PC-3 (cell line): ENCODE data around the gene GBP7. TPM values are rescaled to one million over a fixed set of nuclear protein-coding genes. Genes with fewer than 3 reads are reported as not detected.

ENCODE experiments used
- ATAC-seq: fragments of 200-7000 bp; cut with Tn5 transposase; 2 replicates; pipeline ENCODE4 v1.9.1; 2020; ENCODE audit warnings: mild to moderate bottlenecking, moderate library complexity
- BruUV-seq: library from RNA; stranded (reverse); fragments of 400-500 nt; replicated peaks from 2 replicates; lab custom pipeline; 2021; lab: Mats Ljungman, UMichigan
- CTCF ChIA-PET: fragments of 300-600 bp; sonication (Branson Sonifier 250); formaldehyde crosslinking; loops from one replicate; lab custom pipeline; 2022; ENCODE audit warnings: antibody characterized with exemption; lab: Charles Lee
- POLR2A ChIA-PET: fragments of 300-600 bp; sonication (Branson Sonifier 250); formaldehyde crosslinking; loops from one replicate; lab custom pipeline; 2022; ENCODE audit warnings: antibody characterized with exemption; ENCODE audit not compliant: unreplicated experiment; lab: Charles Lee
- DNase-seq: peaks from one replicate; pipeline ENCODE4 v3.0.0-alpha.2; 2015
- H2AFZ ChIP-seq: fragments of 300-600 bp; sonication (generic); 2 replicates; pipeline ENCODE4 v1.6.0; 2016; ENCODE audit warnings: antibody characterized with exemption, low read length
- H3F3A ChIP-seq: fragments of 300-600 bp; sonication (generic); one replicate; pipeline ENCODE4 v1.6.0; 2017; ENCODE audit warnings: antibody characterized with exemption, low read length, control low read depth, mild to moderate bottlenecking; ENCODE audit not compliant: unreplicated experiment
- H3K27ac ChIP-seq: fragments of 300-600 bp; sonication (generic); 2 replicates; pipeline ENCODE4 v1.5.1; 2016; ENCODE audit warnings: mild to moderate bottlenecking, low read length
- H3K27me3 ChIP-seq: fragments of 300-600 bp; sonication (generic); 2 replicates; pipeline ENCODE4 v1.6.1; 2016; ENCODE audit warnings: low read length, mixed read lengths
- H3K36me3 ChIP-seq: fragments of 300-600 bp; sonication (generic); 2 replicates; pipeline ENCODE4 v1.6.1; 2016; ENCODE audit warnings: low read depth, mixed run types, low read length, mixed read lengths
- H3K4me1 ChIP-seq: fragments of 300-600 bp; sonication (generic); 2 replicates; pipeline ENCODE4 v1.5.1; 2016; ENCODE audit warnings: low read length; ENCODE audit not compliant: insufficient read depth
- H3K4me2 ChIP-seq: fragments of 300-600 bp; sonication (generic); 2 replicates; pipeline ENCODE4 v1.6.0; 2016; ENCODE audit warnings: low read length
- H3K4me3 ChIP-seq: fragments of 300-600 bp; sonication (generic); 2 replicates; pipeline ENCODE4 v1.5.1; 2016; ENCODE audit warnings: mild to moderate bottlenecking, low read length, mixed read lengths
- H3K79me2 ChIP-seq: fragments of 300-600 bp; sonication (generic); 2 replicates; pipeline ENCODE4 v1.6.1; 2017; ENCODE audit warnings: low read length, mixed read lengths
- H3K9ac ChIP-seq: fragments of 300-600 bp; sonication (generic); 2 replicates; pipeline ENCODE4 v1.6.0; 2016; ENCODE audit warnings: mild to moderate bottlenecking, low read length
- H3K9me2 ChIP-seq: fragments of 300-600 bp; sonication (generic); replicated peaks from 2 replicates; pipeline ENCODE4 v1.6.1; 2016; ENCODE audit warnings: mixed run types, low read length, mixed read lengths
- H3K9me3 ChIP-seq: fragments of 300-600 bp; sonication (generic); 2 replicates; pipeline ENCODE4 v1.6.1; 2016; ENCODE audit warnings: low read length, mixed read lengths
- H4K20me1 ChIP-seq: fragments of 300-600 bp; sonication (generic); 2 replicates; pipeline ENCODE4 v1.6.1; 2016; ENCODE audit warnings: low read length, mixed read lengths
- CTCF ChIP-seq: fragments of 300-600 bp; sonication (generic); conservative IDR thresholded peaks from 2 replicates; pipeline ENCODE4 v1.5.1; 2017; ENCODE audit warnings: antibody characterized with exemption, low read depth, mild to moderate bottlenecking, low read length
- EZH2 ChIP-seq: fragments of 300-600 bp; sonication (generic); IDR thresholded peaks from one replicate; pipeline ENCODE4 v1.6.1; 2017; ENCODE audit warnings: antibody characterized with exemption, mild to moderate bottlenecking, low read length; ENCODE audit not compliant: unreplicated experiment
- EZH2phosphoT487 ChIP-seq: fragments of 300-600 bp; sonication (generic); IDR thresholded peaks from 2 replicates; pipeline ENCODE4 v1.6.1; 2018; ENCODE audit warnings: mild to moderate bottlenecking, antibody characterized with exemption, low read length, borderline replicate concordance
- intact Hi-C: fragments of 100-400 bp; cut with micrococcal nuclease; formaldehyde crosslinking; loops from 2 replicates; pipeline ENCODE4 v1.9.0; 2023
- total RNA-seq: library from RNA; depleted of rRNA; stranded (reverse); fragments of >200 nt; gene quantifications from 2 replicates; pipeline ENCODE4 v1.2.3, GENCODE V29; 2014

Gene GBP7
- total RNA-seq, 1 experiment from 2014 or later, result 0.07 TPM

DNA sequence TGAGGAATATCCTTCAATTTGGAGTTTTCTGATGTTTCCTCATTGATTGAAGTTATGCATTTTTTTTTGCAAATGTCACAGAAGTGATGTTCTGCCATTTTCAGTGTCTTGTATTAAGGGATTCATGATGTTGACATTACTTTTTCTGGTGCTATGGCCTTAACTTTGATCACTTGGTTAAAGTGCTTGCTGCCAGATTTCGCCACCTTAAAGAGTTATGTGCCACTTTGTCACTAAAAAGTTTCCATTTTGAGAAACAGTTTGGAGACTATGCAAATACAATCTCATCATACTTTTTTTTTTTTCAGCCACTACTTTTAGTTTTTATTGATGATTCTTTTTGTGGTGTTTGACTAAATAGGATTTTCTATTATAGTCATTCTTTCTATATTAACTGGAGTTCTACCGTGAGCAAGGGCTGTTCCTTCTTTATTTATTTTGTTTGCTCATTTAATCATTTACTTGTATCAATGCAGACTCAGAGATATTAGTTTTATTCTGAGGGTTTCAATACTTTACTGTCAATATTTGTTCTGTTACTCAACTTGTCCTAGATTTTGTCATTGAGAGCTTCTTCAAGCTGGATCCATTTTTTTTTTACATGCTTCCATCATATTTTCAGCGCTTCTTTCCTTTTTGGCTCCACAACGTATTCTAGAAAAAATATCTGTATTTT, 3.2 kb downstream of the GBP7 start:
- Histone ChIP-seq H3K9me2 (no peaks in the 10 kb centered on the region), H3K4me3 (no peak overlapping the region), H3K79me2 (no peaks in the 10 kb centered on the region), H3K9ac (no peak overlapping the region), H3K9me3 (no peaks in the 10 kb centered on the region), H3K27ac (no peak overlapping the region), H3K4me1 (no peaks in the 10 kb centered on the region), H3F3A (no peaks in the 10 kb centered on the region), H3K27me3 (no peaks in the 10 kb centered on the region), H4K20me1 (no peaks in the 10 kb centered on the region), H3K4me2 (no peak overlapping the region), H3K36me3 (no peaks in the 10 kb centered on the region), H2AFZ (no peak overlapping the region)
- no peak for ATAC-seq
- ChIA-PET CTCF (no interaction called here), POLR2A (no interaction called here)
- BruUV-seq, result no TSS peak
- no peak for TF ChIP-seq CTCF
- TF ChIP-seq EZH2phosphoT487, result no peak
- TF ChIP-seq EZH2, result no peak
- intact Hi-C loops, result no loop called here
- no peak for DNase-seq

DNA sequence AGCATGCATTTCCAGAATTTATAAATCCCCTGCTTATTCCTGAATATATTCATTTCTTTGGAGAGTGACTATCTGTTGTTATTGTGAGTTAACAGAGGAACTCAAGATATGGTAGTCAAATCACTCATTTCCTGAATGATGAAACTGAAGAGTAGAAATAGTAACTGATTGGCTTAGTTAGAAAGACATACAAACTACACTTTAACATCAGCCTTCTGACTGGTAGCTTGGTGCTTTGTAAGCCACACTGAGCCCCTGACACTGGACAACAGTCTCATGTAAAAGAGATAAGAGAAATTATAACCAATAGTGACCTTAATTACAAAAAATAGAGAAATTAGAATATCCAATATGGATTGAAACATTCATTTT, 4.8 kb downstream of the GBP7 start:
- no peaks in the 10 kb centered on the region for H3K79me2 ChIP-seq
- no peaks in the 10 kb centered on the region for H3K36me3 ChIP-seq
- no peak overlapping the region for H3K27ac ChIP-seq
- intact Hi-C loops, result no loop called here
- no peaks in the 10 kb centered on the region for H3K9me3 ChIP-seq
- H3K9ac ChIP-seq, result no peak overlapping the region
- no peaks in the 10 kb centered on the region for H3K4me1 ChIP-seq
- BruUV-seq, result no TSS peak
- no peaks in the 10 kb centered on the region for H3F3A ChIP-seq
- no peak for DNase-seq
- ATAC-seq, result no peak
- ChIA-PET POLR2A (no interaction called here), CTCF (no interaction called here)
- no peaks in the 10 kb centered on the region for H3K27me3 ChIP-seq
- no peaks in the 10 kb centered on the region for H4K20me1 ChIP-seq
- no peaks in the 10 kb centered on the region for H3K9me2 ChIP-seq
- H2AFZ ChIP-seq, result no peak overlapping the region
- H3K4me3 ChIP-seq, result no peak overlapping the region
- no peak for TF ChIP-seq EZH2phosphoT487
- no peak overlapping the region for H3K4me2 ChIP-seq

GRCh38 chr1:89170170-89171066, 5.4 kb downstream of the GBP7 start:
- Histone ChIP-seq H3K27ac (no peak overlapping the region), H3K4me3 (no peak overlapping the region), H3K9ac (no peak overlapping the region), H3K4me1 (no peaks in the 10 kb centered on the region), H3K9me3 (no peaks in the 10 kb centered on the region), H4K20me1 (no peaks in the 10 kb centered on the region), H3K27me3 (no peaks in the 10 kb centered on the region), H3K79me2 (no peaks in the 10 kb centered on the region), H3K36me3 (no peaks in the 10 kb centered on the region), H3K4me2 (no peak overlapping the region), H3F3A (no peaks in the 10 kb centered on the region), H2AFZ (no peak overlapping the region), H3K9me2 (no peaks in the 10 kb centered on the region)
- CTCF ChIA-PET, result no interaction called here
- no peak for ATAC-seq
- no TSS peak for BruUV-seq
- POLR2A ChIA-PET, result interaction anchor here (0.6 kb wide), 1 partner anchor 149 kb away, joined by 3 read pairs; no protein-coding TSS in a partner anchor
- TF ChIP-seq CTCF, result no peak
- no peak for TF ChIP-seq EZH2phosphoT487
- no peak for TF ChIP-seq EZH2
- intact Hi-C loops, result no loop called here
- no peak for DNase-seq
